ENCODE results near the gene CCDC83.
"Not testable (repeated sequence)": the region's sequence is repeated elsewhere in the genome, so short reads cannot be mapped to it uniquely, and the experiment has no call there.

The CCDC83 gene

DNA sequence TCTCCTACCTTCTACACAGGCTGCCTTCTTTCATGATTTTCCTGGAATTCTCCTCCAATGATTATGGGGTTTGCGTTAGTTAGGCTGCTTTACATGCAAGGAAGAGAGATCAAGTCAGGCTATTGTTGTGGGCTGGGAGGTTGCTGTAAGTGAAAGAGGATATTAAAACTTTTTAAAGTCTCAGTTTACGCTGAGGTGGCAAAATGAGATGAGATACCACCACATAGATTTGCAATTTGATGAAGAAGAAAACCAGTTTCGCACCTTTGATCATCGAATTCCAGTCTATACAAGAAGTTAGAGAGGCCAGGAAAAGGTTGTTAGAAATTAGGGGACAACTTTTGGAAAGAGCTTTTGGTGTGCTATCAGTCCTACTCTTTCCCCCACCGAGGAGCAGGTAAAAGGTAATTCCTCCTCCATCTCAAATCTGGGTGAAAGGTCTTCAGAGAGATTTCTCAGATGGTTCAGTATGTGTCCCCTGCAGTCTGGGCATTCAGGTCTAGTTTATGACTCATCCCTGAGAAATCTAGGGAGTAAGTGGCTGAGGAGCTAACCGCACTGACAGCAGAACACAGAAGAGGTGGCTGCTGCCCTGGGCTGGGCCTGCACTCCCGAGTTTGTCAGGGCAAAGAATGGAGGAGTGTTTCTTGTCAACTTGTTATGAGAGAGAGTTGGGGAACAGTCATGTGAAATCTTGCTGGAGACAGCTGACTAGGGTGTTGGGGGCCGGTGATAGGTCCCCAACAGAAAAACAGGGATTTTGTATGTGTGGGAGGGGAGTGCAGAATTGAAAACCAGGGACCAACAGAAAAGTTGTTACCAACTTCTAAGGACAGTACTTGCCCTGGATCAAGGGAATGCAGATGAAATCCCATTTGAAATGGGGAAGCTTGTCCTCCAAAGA, 34.7 kb downstream of the CCDC83 start:
- no peak for FAIRE-seq

DNA sequence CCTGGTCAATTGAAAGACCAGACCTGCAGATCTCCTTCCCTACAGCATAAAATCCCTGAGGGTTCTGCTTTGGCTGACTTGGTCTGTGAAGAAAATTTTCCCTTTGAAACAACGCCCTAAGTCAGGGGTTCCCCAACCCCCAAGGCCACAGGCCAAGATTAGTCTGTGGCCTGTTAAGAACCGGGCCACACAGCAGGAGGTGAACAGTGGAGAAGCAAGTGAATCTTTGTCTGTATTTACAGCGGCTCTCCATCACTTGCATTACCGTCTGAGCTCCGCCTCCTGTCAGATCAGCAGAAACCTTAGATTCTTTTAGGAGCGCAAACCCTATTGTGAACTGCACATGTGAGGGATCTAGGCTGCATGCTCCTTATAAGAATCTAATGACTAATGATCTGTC, 38.2 kb downstream of the CCDC83 start:
- FAIRE-seq = no peak

DNA sequence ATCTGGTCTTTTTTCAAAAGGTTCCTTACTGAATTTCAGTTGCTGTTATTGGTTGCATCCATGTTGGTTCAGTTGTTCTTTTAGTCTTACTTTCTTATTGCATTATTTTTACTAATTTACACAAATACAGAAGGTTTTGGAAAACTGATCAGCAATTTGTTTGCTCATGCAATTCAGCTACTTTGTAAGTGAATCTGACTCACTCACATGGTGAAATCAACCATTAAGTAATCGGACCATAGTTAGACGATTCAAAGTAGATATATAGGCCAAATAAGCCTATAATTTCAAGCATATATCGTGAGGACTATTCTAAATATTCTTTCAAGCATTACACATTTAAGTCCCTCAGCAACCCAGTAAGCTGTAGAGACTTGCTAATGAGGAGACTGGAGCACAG, 41.7 kb downstream of the CCDC83 start:
- no peak for FAIRE-seq

DNA sequence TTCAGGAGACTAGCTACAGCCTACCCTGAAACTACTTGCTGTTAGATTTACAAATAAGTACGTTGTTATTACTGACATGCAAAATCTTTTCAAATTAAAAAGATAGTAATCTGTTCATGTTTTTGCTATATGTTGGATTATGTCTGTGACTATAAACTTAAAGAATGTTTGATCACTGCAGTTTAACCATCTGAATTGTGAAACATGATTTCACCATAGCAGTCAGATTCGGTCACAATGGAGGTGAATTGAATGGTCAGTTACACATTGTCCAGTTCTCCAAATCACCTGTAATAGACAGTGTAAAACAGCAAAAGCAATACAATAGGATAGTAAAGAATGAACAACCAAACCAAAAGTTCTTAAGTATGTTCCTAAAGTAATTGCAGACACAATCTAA, 43.3 kb downstream of the CCDC83 start:
- no peak for FAIRE-seq

DNA sequence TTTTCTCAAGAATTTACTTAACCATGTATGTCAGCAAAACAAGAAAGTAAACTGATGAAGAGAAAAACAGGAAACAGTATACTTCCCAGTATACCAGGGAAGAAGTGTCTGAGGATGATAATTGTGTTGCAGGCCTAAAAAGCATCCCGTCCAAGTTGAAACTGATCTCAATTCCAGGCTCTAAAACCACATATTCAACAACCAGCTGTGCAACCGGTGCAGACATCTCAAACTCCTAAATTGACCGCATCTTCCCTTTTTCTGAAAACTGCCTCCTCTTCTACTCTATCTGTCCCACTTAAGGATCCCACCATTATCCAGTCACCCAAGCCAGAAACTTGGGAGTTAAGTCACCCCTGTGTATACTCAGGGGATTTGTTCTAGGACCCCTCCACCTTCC, 47.2 kb downstream of the CCDC83 start:
- FAIRE-seq = no peak

DNA sequence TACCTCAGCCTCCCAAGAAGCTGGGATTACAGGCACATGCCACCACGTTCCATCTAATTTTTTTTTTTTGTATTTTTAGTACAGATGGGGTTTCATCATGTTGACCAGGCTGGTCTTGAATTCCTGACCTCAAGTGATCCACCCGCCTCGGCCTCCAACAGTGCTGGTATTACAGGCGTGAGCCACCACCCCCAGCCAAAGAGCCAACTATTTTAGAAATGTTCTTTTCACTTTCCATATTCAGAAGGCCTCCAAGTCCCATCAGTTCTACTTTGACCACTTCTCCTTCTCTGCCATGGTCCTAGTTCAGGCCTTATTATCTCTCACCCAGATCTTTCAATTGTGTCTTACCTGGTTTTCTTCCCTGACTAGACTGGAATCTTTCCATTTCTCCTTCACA, 48.2 kb downstream of the CCDC83 start:
- no peak for FAIRE-seq

DNA sequence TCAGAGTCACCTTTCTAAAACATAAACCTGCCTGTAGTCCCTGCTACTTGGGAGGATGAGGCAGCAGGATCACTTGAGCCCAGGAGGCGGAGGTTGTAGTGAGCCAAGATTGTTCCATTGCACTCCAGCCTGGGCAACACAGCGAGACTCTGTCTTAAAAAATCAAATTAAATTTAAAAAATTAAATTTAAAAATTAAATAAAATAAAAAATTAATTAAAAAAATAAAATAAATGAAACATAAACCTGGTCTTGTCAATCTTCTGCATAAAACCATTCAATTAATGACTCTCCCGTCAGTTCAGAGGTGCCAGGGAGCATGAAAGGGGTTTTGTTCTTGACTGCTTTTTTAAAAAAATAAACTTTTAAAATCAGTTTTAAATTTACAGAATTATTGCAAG, 48.6 kb downstream of the CCDC83 start:
- no peak for FAIRE-seq

DNA sequence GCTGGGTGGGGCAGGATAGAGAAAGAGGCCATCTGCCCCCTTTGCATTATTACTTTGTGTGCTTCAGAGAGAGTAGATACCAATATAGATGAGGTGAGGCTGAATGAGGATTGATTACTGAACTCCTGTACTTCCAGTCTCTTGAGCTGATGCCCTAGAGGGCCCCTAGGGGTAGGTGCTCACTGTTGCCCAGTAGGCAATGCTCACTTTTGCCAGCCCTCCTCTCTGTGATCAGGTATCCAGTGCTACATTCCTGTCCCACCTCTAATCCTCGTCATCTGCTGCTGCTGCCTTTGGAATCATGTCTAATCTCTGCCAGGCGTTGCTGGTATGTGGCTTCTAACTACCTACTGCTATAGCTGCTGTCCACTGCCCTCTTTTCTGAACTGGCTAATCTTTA, 57.2 kb downstream of the CCDC83 start:
- no peak for FAIRE-seq

DNA sequence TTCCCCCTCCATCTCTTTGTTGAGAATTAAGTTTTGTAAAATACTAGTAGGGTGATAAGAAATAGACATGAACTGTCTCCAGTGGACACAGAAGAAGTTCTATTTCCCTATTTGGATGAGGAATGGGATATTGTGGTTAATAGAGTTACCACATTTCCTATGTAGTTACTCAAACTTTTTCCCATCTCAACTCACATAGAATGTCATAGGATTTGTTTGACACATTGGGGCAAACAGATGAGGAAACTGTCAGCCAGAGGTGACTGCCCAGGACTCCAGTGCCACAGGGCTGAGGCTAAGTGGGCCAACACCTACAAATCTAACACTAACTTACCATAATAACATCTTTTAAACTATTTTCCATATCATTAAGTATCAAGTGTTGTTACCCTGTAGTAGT, 58.3 kb downstream of the CCDC83 start:
- no peak for FAIRE-seq

DNA sequence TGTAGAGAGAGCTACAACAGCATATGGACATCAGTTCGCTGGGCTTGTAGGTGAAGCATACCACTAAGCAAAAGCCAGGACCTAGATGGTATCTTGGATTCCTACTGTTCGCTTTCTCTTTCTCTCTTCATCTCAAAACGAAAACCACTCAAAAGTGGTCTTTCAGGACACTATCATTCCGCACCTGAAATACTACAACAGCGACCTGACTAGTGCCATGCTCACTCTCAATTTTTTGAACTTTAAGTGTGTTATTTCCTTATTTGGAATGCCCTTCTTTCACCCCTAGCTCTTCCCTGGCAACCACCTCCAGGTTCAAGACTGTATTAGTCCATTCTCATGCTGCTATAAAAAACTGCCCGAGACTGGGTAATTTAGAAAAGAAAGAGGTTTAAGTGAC, 59.2 kb downstream of the CCDC83 start:
- FAIRE-seq = no peak

DNA sequence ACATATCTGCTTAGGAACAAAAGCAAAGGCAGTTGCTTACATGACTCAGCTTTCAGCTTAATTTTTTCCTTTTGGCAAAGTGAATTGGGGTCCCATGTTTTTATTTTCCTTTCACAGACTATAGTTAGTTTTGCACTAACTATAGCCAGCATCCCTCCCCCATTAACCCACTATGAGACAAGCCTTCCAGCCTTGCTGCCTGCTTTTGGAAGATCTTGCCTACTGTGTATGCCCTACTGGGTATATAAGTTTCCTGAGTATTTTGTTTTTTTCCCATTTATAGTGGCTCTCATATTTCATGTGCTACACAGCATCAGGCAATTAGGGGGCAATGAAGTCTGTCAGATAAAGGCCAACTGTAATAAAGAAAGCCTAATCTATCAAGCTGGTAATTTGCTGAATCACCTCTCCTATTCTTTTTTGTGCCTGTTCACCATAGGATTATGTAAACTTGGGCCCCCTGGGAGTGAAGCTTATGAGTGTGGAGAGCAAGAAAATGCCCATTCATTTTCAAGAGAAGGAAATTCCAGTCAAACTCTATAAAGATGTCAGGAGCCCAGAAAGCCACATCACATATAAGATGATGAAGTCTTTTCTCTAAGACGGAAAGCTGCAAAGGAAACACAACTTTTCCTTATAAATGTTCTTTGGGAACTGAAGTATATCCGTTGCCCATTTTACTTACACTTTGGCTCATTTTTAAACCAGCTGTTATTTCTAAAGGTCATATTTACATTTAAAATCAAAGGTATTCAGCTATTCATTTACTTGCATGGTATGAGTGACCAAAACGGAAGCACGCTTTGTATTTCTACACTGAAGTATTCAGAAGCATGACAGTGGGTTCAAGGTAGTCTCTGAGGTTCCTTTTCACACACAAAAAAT, 64.0 kb downstream of the CCDC83 start:
- FAIRE-seq = no peak

DNA sequence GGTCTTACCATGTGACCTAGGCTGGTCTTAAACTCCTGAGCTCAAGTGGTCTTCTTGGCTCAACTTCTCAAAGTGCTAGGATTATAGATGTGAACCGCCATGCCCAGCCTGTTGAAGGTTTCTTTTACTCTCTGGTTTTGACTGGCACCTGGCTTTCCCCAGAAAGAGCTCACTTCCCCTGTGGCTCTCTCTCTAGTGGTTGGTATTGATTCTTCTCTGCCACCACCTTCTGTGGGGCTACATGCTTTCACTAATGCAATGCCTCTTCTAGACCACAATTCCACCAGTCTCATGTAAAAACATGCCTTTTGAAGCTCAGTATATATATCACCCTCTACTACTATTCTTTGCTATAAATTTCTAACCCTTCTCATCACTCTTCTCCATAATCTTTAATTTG, 67.2 kb downstream of the CCDC83 start:
- no peak for FAIRE-seq

DNA sequence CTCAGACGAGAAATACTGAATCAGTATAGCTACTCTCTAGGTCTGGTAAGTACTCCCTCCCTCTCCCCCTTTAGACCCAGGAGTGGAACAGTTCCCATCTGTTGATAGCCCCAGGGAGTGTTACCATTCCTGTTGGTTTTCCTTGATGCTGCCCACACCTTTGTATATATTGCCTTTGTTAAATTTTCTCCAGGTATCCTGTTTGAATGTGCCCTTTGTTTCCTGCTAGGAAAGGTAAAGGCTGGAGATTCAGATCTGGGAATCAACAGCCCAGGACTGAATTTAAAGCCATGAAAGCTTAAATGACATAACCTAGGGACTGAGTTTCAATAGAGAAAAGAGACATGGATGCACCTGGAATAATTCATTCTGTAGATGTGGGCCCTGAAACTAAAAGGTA, 68.3 kb downstream of the CCDC83 start:
- no peak for FAIRE-seq

DNA sequence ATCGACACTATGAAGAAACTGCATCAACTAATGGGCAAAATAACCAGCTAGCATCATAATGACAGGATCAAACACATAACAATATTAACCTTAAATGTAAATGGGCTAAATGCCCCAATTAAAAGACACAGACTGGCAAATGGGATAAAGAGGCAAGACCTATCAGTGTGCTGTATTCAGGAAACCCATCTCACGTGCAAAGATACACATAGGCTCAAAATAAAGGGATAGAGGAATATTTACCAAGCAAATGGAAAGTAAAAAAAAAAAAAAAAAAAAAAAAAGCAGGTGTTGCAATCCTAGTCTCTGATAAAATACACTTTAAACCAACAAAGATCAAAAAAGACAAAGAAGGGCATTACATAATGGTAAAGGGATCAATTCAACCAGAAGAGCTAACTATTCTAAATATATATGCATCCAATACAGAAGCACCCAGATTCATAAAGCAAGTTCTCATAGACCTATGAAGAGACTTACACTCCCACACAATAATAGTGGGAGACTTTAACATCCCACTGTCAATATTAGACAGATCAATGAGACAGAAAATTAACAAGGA, 71.6 kb downstream of the CCDC83 start:
- FAIRE-seq = not testable (repeated sequence)

DNA sequence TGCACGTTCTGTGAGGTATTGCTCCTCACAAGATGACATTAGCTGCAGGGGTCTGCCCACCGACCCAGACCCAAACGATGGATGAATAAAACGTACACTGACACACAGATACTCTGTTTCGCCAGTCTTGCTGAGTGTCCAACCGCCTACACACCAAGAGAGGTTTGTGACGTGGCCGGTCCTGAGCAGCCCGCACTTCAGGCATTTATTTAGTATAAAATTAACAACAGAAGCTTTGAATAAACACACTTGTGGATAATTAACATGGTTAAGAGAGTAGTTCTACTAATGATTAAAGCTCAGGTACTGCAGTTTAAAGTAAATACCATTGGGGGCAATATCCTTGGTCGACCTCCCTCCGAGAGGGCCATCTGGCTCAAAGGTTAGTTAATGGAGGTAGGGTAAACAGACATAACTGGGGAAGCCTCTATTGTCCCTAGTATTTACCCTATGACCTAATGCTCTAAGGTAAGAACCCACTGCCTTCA, 75.7 kb downstream of the CCDC83 start:
- FAIRE-seq = no peak

DNA sequence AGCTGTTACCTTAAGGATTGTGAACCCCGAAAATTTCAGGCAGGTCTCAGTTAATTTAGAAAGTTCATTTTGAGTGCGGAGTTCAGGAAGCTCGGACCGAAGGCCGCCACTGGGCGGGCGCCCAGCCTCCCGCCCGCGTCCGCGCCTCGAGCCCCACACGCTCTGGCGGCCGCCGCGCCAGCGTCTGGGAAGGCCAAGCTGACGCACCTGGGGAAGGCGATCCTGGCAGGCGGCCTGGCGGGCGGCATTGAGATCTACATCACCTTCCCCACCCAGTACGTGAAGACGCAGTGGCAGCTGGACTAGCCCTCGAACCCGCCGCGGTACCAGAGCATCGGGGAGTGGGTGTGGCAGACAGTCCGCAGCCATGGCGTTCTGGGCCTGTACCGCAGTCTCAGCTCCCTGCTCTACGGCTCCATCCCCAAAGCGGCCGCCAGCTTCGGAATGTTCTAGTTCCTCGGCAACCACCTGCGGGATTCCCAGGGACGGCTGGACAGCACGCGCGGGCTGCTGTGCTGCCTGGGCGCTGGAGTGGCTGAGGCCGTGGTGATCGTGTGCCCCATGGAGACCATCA, 79.5 kb downstream of the CCDC83 start:
- no peak for FAIRE-seq

DNA sequence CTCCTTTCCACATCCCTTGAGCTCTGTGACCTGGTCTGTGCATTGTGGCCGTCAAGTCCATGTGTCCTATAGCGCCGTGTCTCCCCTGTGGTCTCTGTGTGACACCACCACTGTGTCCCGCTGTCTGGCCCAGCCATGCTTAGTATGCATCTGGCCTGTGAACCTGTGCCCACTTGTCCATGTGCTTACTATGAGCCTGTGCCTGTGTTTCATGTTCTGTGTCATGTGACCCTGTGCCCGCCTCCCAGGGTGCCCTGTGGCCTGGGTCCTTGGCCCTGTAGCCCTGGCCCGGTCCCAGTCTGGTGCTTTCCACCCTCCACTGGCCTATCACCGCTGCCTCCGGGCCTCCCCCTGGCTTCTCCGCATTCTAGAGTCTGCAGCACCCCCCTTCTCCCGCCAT, 80.6 kb downstream of the CCDC83 start:
- FAIRE-seq = no peak

DNA sequence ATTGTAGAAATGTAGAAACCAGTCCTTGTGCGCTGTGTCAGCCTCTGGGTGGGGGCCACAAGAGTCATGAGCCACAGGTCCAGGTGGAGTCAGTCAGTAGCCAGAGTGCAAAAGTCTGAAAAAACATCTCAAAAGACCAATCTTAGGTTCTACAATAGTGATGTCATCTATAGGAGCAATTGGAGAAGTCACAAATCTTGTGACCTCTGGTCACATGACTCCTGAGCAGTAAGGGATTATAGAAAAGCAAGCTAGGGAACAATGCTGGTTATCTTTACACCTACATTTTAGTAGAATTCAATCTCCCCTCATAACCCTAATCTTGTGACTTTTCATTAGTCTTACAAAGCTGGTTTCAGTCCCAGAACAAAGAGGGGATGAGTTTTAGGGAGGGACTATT, 82.7 kb downstream of the CCDC83 start:
- FAIRE-seq = no peak

DNA sequence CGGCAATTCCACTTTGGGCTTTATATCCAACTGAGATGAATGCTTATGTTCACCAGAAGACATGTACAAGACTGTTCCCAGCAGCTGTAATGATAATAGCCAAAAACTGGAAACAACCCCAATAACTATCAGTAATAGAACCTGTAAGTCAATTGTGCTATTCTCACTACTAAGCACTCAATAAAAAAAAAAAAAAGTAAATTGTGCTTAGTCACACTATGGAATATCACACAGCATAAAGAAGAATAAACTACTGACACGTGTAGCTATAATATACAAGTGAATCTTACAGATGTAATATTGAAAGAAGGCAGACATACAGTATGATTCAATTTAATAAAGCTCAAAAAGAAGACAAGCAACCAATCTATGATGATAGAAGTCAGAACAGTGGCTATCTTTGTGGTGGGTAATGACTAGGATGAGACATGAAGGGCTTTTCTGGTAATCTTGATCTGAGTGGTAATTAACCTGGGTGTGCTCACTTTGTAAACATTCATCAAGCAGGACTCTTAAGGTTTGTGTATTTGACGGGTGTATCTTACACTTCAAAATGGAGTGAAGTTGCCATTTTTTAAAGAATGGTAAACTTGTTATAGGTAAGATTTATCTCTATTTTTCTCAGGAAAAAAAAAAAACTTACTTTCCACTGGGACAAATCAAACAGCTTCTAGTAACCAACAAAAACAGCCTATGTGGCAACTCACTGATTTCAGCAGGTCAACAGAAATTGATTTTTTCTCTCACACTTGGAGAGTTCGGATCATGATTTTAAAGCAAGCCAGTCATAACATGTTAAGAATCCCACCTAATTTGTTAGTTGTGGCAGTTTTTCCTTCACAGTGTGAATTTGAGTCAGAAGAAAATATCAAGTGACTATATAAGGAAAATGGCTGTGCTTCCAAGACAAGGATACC, 84.2 kb downstream of the CCDC83 start:
- FAIRE-seq = no peak

DNA sequence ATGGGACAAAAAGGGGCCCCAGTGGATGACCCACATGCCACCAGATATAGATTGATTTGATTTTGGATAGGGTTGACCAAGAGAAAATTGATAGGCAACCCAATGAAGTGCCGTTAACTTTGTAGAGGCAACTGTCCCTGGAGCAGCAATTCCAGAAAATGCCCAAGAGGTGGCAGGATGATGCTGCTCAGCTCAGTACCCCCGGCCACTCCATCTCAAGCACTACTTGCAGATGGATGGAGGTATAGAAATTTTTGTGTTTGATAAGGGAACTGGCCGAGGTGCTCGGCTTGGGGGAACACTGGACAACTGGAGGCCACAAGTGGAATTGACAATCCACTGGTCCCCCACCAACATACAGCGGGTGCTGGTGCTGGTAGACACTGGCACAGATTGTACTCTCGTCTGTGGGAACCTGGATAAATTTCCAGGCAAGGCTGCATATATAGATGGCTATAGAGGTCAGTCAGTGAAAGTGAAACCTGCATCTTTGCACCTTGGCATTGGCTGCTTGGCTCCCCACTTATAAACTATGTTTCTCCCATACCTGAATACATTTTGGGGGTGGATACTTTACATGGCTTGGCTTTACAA, 86.3 kb downstream of the CCDC83 start:
- FAIRE-seq = no peak

DNA sequence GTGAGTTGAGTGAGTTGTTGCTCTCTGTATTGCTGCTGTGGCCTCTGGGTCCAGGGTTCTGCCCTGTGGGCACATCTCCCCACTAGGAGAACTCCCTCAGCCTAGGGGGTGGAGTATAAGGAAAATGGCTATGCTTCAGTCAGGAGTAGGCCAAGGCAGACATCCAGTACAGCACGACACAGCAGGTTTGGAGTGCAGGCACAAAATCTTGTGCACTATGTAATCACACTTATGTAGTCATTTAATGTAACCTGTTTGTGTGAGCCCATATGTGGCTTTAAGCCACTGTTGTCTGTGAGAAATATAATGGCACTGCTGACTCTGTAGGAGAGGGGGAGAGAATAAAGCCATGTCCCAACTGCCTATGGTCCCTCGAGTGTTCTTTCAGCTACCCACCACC, 90.1 kb downstream of the CCDC83 start:
- no peak for FAIRE-seq

DNA sequence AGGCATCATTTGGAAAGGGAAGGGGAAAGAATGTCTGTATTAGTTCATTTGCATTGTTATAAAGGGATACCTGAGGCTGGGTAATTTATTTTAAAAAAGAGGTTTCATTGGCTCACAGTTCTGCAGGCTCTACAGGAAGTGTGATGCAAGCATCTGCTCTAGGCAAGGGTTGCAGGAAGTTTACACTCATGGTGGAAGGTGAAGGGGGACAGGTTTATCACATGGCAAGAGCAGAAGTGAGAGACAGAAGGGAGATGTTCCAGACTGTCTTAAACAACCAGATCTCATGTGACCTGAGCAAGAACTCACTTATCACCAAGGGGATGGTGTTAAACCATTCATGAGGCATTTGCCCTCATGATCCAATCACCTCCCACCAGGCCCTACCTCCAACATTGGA, 90.6 kb downstream of the CCDC83 start:
- FAIRE-seq = no peak

Data from endometrium (tissue), 2 donors.